Pancreas (tissue), 10 donors: Measurements from ENCODE around the gene STK39. TPM values are rescaled to one million over a fixed set of nuclear protein-coding genes. Genes with fewer than 3 reads are reported as not detected.

Source experiments
- ATAC-seq, 4 donors: fragments of 200-7000 bp; cut with Tn5 transposase; one replicate each; pipeline versions ENCODE4 v1.8.0 to v1.9.1; 2020; ENCODE audit warnings: mild to moderate bottlenecking in 4 of 4, moderate library complexity in 4 of 4
- DNase-seq, 6 donors: peaks; one replicate each; pipeline ENCODE4 v3.0.0-alpha.2; 2020
- FAIRE-seq: peaks from 2 replicates; lab custom pipeline; 2012; peaks lifted over from hg19 to GRCh38; lab: Jason Lieb, UNC
- H3K27ac ChIP-seq, 4 donors: fragments of 200-600 bp; sonication (generic); 1 replicate in 3 of 4; 2 replicates in 1 of 4; pipeline versions ENCODE4 v1.5.0 to v1.8.0; 2020
- H3K27me3 ChIP-seq, 4 donors: fragments of 200-600 bp; one replicate each; pipeline ENCODE4 v1.8.0; 2021
- H3K36me3 ChIP-seq, 3 donors: fragments of 200-600 bp; sonication (generic) in 1 of 3; one replicate each; pipeline versions ENCODE4 v1.5.0 to v1.8.0; 2020 to 2021
- H3K4me1 ChIP-seq, 3 donors: fragments of 200-600 bp; one replicate each; pipeline ENCODE4 v1.8.0; 2021
- H3K4me3 ChIP-seq, 4 donors: fragments of 200-600 bp; sonication (generic) in 2 of 4; one replicate each; pipeline versions ENCODE4 v1.5.0 to v1.8.0; 2020 to 2021
- H3K9me3 ChIP-seq, 4 donors: fragments of 200-600 bp; one replicate each; pipeline ENCODE4 v1.8.0; 2021
- WGBS, 2 donors: extraction: QIAGEN DNeasy Blood & Tissue Kit; methylation state at CpG; one replicate each; pipeline ENCODE4 v1.1.7; 2013; 5-methylcytosine and 5-hydroxymethylcytosine counted together
- intact Hi-C, 3 donors: fragments of 100-400 bp; cut with DNase I; formaldehyde crosslinking; loops; one replicate each; pipeline versions ENCODE4 v1.11.1 to v1.14.2; 2022
- polyA plus RNA-seq, 2 donors: library from polyadenylated mRNA; stranded (reverse); fragments of 200-250 nt; gene quantifications; one replicate each; pipeline ENCODE4 v1.2.3, GENCODE V29; 2013
- total RNA-seq, 6 donors: library from RNA; stranded (reverse); fragmentation: NEBNext Ultra II Directional in 4 of 6; extraction: Animal tissue kit (Norgen Biotek cat#: 25700) in 4 of 6; gene quantifications; one replicate each; pipeline versions ENCODE4 v1.2.1 to v1.2.4, GENCODE V29; 2021 to 2023
- TF ChIP-seq, protein P1 (sequence below), 4 donors: fragments of 200-600 bp; sonication (generic) in 3 of 4; IDR thresholded peaks; one replicate each; pipeline versions ENCODE4 v1.5.0 to v1.8.0; 2021; ENCODE audit warnings: antibody characterized with exemption in 4 of 4
- donor health status: healthy with polysubstance abuse.
- donor health status: DM: no; HTN: no; CAD: no; lungs with moderate emphysema.
- donor health status: DM: no; HTN: no; CAD: no.
- donor health status: control.
- donor health status: control.
- donor health status: Bipolar disorder and iron deficiency.
- donor health status: DM: yes; HTN: yes; CAD: no.
- donor health status: DM: no; HTN: no; CAD: no.
- donor health status: DM: no; HTN: no; CAD: no.
- donor health status: DM: yes; HTN: yes; CAD: no.

The STK39 gene
- total and polyA plus RNA-seq, 8 donors, result 9.5 to 23.1 (median 15.5) TPM

DNA sequence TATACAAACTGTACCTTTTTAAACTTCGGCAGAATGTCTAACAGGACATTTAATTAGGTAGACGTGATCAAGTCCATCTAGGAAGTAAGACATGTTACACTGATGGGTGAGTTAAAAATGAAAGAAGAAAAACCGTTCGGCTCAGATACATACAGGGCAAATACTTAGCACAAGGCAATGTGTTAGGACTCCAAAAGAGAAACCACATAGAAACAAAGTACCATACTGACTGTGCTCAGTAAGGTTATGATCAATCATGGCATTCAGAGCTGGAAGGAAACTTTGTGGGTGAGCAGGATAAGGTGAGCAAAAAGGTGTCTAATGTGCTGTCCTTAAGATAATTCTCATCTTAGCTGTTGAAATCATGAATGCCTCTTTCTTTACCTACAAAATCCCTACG lies 211.9 kb downstream of the STK39 start:
- 95 to 96% methylated on average over 5 of the region's 5 CpGs for WGBS, 2 donors
- FAIRE-seq (no peak), ATAC-seq (no peak)

DNA sequence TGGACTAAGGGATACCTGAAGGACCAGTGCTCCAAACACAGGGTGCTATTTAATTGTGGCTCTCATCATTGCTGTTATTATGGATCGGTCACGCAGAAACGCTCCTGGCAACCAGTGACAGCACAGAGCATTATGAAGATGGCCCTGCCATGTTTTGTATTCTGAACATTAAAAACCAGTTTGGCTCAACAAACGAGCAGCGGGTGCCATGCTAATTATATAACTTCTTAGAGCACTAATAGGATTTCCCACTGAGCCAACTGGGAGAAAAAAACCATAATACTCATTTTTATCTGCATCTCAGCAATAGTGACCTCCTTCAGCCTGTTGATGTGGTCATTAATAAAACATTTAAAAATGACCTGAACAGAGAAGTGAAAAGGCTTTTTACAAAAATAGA lies 212.8 kb downstream of the STK39 start:
- Histone ChIP-seq H3K9me3 (no peaks in the 10 kb centered on the region), H3K27ac (no peak overlapping the region), H3K4me3 (no peak overlapping the region), H3K4me1 (no peaks in the 10 kb centered on the region), H3K36me3 (no peaks in the 10 kb centered on the region), H3K27me3 (no peaks in the 10 kb centered on the region)
- peak in 1 of 4 donors; percentile 35 for ATAC-seq
- TF ChIP-seq, protein P1, sequence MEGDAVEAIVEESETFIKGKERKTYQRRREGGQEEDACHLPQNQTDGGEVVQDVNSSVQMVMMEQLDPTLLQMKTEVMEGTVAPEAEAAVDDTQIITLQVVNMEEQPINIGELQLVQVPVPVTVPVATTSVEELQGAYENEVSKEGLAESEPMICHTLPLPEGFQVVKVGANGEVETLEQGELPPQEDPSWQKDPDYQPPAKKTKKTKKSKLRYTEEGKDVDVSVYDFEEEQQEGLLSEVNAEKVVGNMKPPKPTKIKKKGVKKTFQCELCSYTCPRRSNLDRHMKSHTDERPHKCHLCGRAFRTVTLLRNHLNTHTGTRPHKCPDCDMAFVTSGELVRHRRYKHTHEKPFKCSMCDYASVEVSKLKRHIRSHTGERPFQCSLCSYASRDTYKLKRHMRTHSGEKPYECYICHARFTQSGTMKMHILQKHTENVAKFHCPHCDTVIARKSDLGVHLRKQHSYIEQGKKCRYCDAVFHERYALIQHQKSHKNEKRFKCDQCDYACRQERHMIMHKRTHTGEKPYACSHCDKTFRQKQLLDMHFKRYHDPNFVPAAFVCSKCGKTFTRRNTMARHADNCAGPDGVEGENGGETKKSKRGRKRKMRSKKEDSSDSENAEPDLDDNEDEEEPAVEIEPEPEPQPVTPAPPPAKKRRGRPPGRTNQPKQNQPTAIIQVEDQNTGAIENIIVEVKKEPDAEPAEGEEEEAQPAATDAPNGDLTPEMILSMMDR (IDR thresholded peaks at IDR 0.05), result no peak
- FAIRE-seq, result no peak
- intact Hi-C loops, result no loop called here
- 93 to 95% methylated on average over 5 of the region's 5 CpGs for WGBS, 2 donors
- no peak for DNase-seq

More for the DNA sequence above, 211.9 kb downstream of the STK39 start:
- H3K4me3 ChIP-seq, result no peak overlapping the region
- no peaks in the 10 kb centered on the region for H3K36me3 ChIP-seq
- no peaks in the 10 kb centered on the region for H3K9me3 ChIP-seq
- no peak overlapping the region for H3K27ac ChIP-seq
- intact Hi-C loops, result no loop called here
- H3K4me1 ChIP-seq, result no peaks in the 10 kb centered on the region
- DNase-seq, result no peak
- TF ChIP-seq, protein P1 (IDR thresholded peaks at IDR 0.05), result no peak
- H3K27me3 ChIP-seq, result no peaks in the 10 kb centered on the region

DNA sequence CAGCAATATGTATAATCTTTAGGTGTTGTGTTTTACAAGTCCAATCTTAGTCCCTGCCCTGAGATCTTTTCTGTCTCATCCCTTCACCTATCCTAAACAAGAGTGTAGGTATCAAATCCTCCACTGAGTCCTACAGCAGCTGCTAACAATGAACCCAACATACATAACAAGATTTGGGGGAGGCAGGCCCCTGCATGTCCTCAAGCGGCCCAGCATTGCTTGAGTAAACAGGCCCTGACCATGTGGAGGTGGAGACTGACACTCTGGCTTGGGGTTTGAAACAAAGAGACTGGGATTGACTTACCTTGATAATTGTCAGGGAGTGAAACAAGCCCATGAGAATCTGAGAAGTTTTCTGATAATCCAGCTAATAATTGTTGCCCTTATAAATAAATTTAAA lies 213.4 kb downstream of the STK39 start:
- Histone ChIP-seq H3K4me3 (no peak overlapping the region), H3K9me3 (no peaks in the 10 kb centered on the region), H3K4me1 (no peaks in the 10 kb centered on the region), H3K36me3 (no peaks in the 10 kb centered on the region), H3K27ac (no peak overlapping the region), H3K27me3 (no peaks in the 10 kb centered on the region)
- DNase-seq, result no peak
- TF ChIP-seq, protein P1 (IDR thresholded peaks at IDR 0.05), result no peak
- ATAC-seq, result no peak
- FAIRE-seq, result no peak
- intact Hi-C loops, result no loop called here
- 95 to 97% methylated on average over 1 of the region's 1 CpG for WGBS, 2 donors

DNA sequence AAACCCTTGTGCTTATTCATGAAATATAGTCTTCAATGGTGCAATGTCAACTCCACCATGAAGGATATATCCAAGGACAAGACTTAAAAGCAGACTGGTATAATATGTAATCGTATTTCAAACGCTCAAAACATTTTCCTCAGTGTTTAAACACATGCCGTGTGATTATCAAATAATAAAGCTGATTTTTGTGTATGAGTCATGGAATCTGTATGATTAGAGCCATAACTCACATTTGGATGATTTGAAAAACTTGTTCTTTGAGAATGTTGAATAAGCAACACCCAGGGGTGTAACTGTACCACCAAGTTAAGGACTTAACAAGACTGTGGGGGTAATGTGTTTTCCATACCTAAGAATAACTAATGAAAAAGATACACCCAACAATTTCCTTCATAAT lies 215.3 kb downstream of the STK39 start:
- ATAC-seq, result no peak

More for the DNA sequence above, 215.3 kb downstream of the STK39 start:
- H3K4me3 ChIP-seq, result no peak overlapping the region
- H3K36me3 ChIP-seq, result no peaks in the 10 kb centered on the region
- H3K27me3 ChIP-seq, result no peaks in the 10 kb centered on the region
- no peaks in the 10 kb centered on the region for H3K9me3 ChIP-seq
- H3K4me1 ChIP-seq, result peaks cover 0 to 4% (median 0%) of the 10 kb centered on the region in 3 donors
- no peak for DNase-seq
- no peak overlapping the region for H3K27ac ChIP-seq
- no peak for FAIRE-seq
- 51 to 58% methylated on average over 3 of the region's 3 CpGs for WGBS, 2 donors
- intact Hi-C loops, result no loop called here
- TF ChIP-seq, protein P1 (IDR thresholded peaks at IDR 0.05), result no peak
